ENCODE data around the gene SFSWAP. TPM values are rescaled to one million over a fixed set of nuclear protein-coding genes. Genes with fewer than 3 reads are reported as not detected.

Gene SFSWAP
- total and polyA plus RNA-seq, 4 donors: 6.1 to 21.6 (median 10.1) TPM

GRCh38 chr12:131789638-131790037 lies 78.7 kb downstream of the SFSWAP start:
- WGBS: 95% methylated on average over 12 of the region's 12 CpGs
- H3K9me3 ChIP-seq (ENCODE audit: control insufficient read depth in 4 of 4, low read length in 3 of 4): no peaks in the 10 kb centered on the region
- peaks cover 7 to 69% (median 40%) of the 10 kb centered on the region in 4 donors for H3K36me3 ChIP-seq (ENCODE audit: control insufficient read depth in 4 of 4, insufficient read depth in 3 of 4, low read depth in 1 of 4, low read length in 3 of 4)
- DNase-seq (ENCODE audit: low spot score): no peak
- H3K27me3 ChIP-seq (ENCODE audit: control insufficient read depth in 4 of 4, insufficient read depth in 4 of 4, low read length in 3 of 4): no peaks in the 10 kb centered on the region
- H3K27ac ChIP-seq (ENCODE audit: low read depth in 1 of 2, low read length in 2 of 2): no peak overlapping the region
- TF ChIP-seq JUND (IDR thresholded peaks at IDR 0.05): no peak
- TF ChIP-seq ZBTB33 (IDR thresholded peaks at IDR 0.05): no peak
- TF ChIP-seq HNF4G (IDR thresholded peaks at IDR 0.05): no peak
- TF ChIP-seq REST (IDR thresholded peaks at IDR 0.05): no peak
- TF ChIP-seq RXRA (IDR thresholded peaks at IDR 0.05): no peak
- TF ChIP-seq ATF3 (IDR thresholded peaks at IDR 0.05): no peak
- TF ChIP-seq FOXA1 (IDR thresholded peaks at IDR 0.05): no peak
- no peak for TF ChIP-seq FOXA2 (IDR thresholded peaks at IDR 0.05)
- no peak for TF ChIP-seq SP1 (IDR thresholded peaks at IDR 0.05)
- TF ChIP-seq NR2F2 (IDR thresholded peaks at IDR 0.05): no peak
- no peak for TF ChIP-seq YY1 (IDR thresholded peaks at IDR 0.05)
- no peaks in the 10 kb centered on the region for H3K4me1 ChIP-seq (ENCODE audit: control insufficient read depth in 4 of 4, insufficient read depth in 4 of 4, low read length in 3 of 4)
- no peak overlapping the region for H3K9ac ChIP-seq (ENCODE audit: low read depth in 1 of 2, low read length in 2 of 2)
- H3K4me3 ChIP-seq (ENCODE audit: low read depth in 1 of 3, low read length in 3 of 3): no peak overlapping the region

GRCh38 chr12:131793243-131794022 lies 82.5 kb downstream of the SFSWAP start:
- Histone ChIP-seq H3K27me3 (ENCODE audit: control insufficient read depth in 4 of 4, insufficient read depth in 4 of 4, low read length in 3 of 4) (no peaks in the 10 kb centered on the region), H3K9ac (ENCODE audit: low read depth in 1 of 2, low read length in 2 of 2) (no peak overlapping the region), H3K4me1 (ENCODE audit: control insufficient read depth in 4 of 4, insufficient read depth in 4 of 4, low read length in 3 of 4) (no peaks in the 10 kb centered on the region), H3K9me3 (ENCODE audit: control insufficient read depth in 4 of 4, low read length in 3 of 4) (no peaks in the 10 kb centered on the region), H3K4me3 (ENCODE audit: low read depth in 1 of 3, low read length in 3 of 3) (no peak overlapping the region), H3K36me3 (ENCODE audit: control insufficient read depth in 4 of 4, insufficient read depth in 3 of 4, low read depth in 1 of 4, low read length in 3 of 4) (peaks cover 5 to 57% (median 25%) of the 10 kb centered on the region in 4 donors), H3K27ac (ENCODE audit: low read depth in 1 of 2, low read length in 2 of 2) (no peak overlapping the region)
- DNase-seq (ENCODE audit: low spot score): no peak
- 85% methylated on average over 19 of the region's 19 CpGs for WGBS
- TF ChIP-seq RAD21 (IDR thresholded peaks at IDR 0.05) (no peak), TAF1 (conservative IDR thresholded peaks at IDR 0.05) (no peak), SP1 (IDR thresholded peaks at IDR 0.05) (no peak), ZBTB33 (IDR thresholded peaks at IDR 0.05) (no peak), REST (IDR thresholded peaks at IDR 0.05) (no peak), EGR1 (IDR thresholded peaks at IDR 0.05; ENCODE audit: low read depth in 2 of 2) (no peak), FOXA2 (IDR thresholded peaks at IDR 0.05) (no peak), HNF4G (IDR thresholded peaks at IDR 0.05) (no peak), RXRA (IDR thresholded peaks at IDR 0.05) (no peak), GABPA (IDR thresholded peaks at IDR 0.05 in 1 of 2, conservative IDR thresholded peaks at IDR 0.05 in 1 of 2) (no peak), ATF3 (IDR thresholded peaks at IDR 0.05) (no peak), HNF4A (conservative IDR thresholded peaks at IDR 0.05) (no peak), CTCF (IDR thresholded peaks at IDR 0.05; ENCODE audit: low read depth, low read length, missing input control) (no peak), NR2F2 (IDR thresholded peaks at IDR 0.05) (no peak), JUND (IDR thresholded peaks at IDR 0.05) (no peak)
